Nephron progenitor cell (in vitro differentiated cells): ENCODE measurements around the gene TCOF1.
A peak's percentile ranks its signal among the peaks of the same experiment; 100 is the strongest.

Experiments used
- DNase-seq: peaks from one replicate; pipeline ENCODE4 v3.0.0; 2021
- H3K27ac Mint-ChIP-seq: 2 replicates; pipeline ENCODE4 v1.8.0; 2021; ENCODE audit warnings: mild to moderate bottlenecking, moderate library complexity, mixed read lengths
- H3K27me3 Mint-ChIP-seq: 2 replicates; pipeline ENCODE4 v1.8.0; 2021; ENCODE audit warnings: mild to moderate bottlenecking, low read depth, mixed read lengths; ENCODE audit not compliant: poor library complexity
- H3K36me3 Mint-ChIP-seq: 2 replicates; pipeline ENCODE4 v1.8.0; 2021; ENCODE audit warnings: low read depth, mixed read lengths
- H3K4me1 Mint-ChIP-seq: 2 replicates; pipeline ENCODE4 v1.8.0; 2021; ENCODE audit warnings: mixed read lengths
- H3K4me3 Mint-ChIP-seq: 2 replicates; pipeline ENCODE4 v1.8.0; 2021; ENCODE audit warnings: mild to moderate bottlenecking, moderate library complexity, mixed read lengths
- H3K9me3 Mint-ChIP-seq: 2 replicates; pipeline ENCODE4 v1.8.0; 2021; ENCODE audit warnings: mild to moderate bottlenecking, moderate library complexity, mixed read lengths
- CTCF ChIP-seq: fragments of 200-600 bp; sonication (generic); IDR thresholded peaks from 2 replicates; pipeline ENCODE4 v1.5.0; 2021; ENCODE audit warnings: antibody characterized with exemption

Gene TCOF1

GRCh38 chr5:150431574-150431973 is 74.1 kb downstream of the TCOF1 start:
- H3K27me3 Mint-ChIP-seq = peaks cover 5% of the 10 kb centered on the region
- H3K4me1 Mint-ChIP-seq = peaks cover 28% of the 10 kb centered on the region
- H3K36me3 Mint-ChIP-seq = no peaks in the 10 kb centered on the region
- no peak for TF ChIP-seq CTCF
- no peaks in the 10 kb centered on the region for H3K9me3 Mint-ChIP-seq
- H3K27ac Mint-ChIP-seq = peak overlapping the region; percentile 89
- H3K4me3 Mint-ChIP-seq = no peak overlapping the region
- no peak for DNase-seq

GRCh38 chr5:150434464-150434863 is 77.0 kb downstream of the TCOF1 start:
- no peak overlapping the region for H3K4me3 Mint-ChIP-seq
- no peak for TF ChIP-seq CTCF
- no peaks in the 10 kb centered on the region for H3K9me3 Mint-ChIP-seq
- DNase-seq = no peak
- H3K27ac Mint-ChIP-seq = no peak overlapping the region
- H3K27me3 Mint-ChIP-seq = peaks cover 10% of the 10 kb centered on the region
- peaks cover 8% of the 10 kb centered on the region for H3K4me1 Mint-ChIP-seq
- H3K36me3 Mint-ChIP-seq = no peaks in the 10 kb centered on the region

- peak; percentile 82 for TF ChIP-seq CTCF
- no peak overlapping the region for H3K4me3 Mint-ChIP-seq
- H3K27me3 Mint-ChIP-seq = peaks cover 10% of the 10 kb centered on the region
- no peaks in the 10 kb centered on the region for H3K9me3 Mint-ChIP-seq
- peaks cover 9% of the 10 kb centered on the region for H3K4me1 Mint-ChIP-seq
- DNase-seq = peak; percentile 93
- H3K36me3 Mint-ChIP-seq = no peaks in the 10 kb centered on the region
- no peak overlapping the region for H3K27ac Mint-ChIP-seq
Observed at GRCh38 chr5:150436141-150436680, 78.7 kb downstream of the TCOF1 start.

- H3K4me1 Mint-ChIP-seq = peaks cover 19% of the 10 kb centered on the region
- DNase-seq = peak; percentile 48
- H3K36me3 Mint-ChIP-seq = peaks cover 11% of the 10 kb centered on the region
- no peak overlapping the region for H3K4me3 Mint-ChIP-seq
- H3K27me3 Mint-ChIP-seq = peaks cover 9% of the 10 kb centered on the region
- H3K9me3 Mint-ChIP-seq = no peaks in the 10 kb centered on the region
- no peak overlapping the region for H3K27ac Mint-ChIP-seq
- TF ChIP-seq CTCF = peak; percentile 68
Observed at GRCh38 chr5:150438873-150439546, 81.5 kb downstream of the TCOF1 start.

GRCh38 chr5:150440948-150441812 is 83.7 kb downstream of the TCOF1 start:
- Mint-ChIP-seq H3K4me3 (no peak overlapping the region), H3K4me1 (peaks cover 21% of the 10 kb centered on the region), H3K27ac (peak overlapping the region; percentile 98), H3K27me3 (peaks cover 9% of the 10 kb centered on the region), H3K9me3 (no peaks in the 10 kb centered on the region), H3K36me3 (peaks cover 25% of the 10 kb centered on the region)
- no peak for TF ChIP-seq CTCF
- no peak for DNase-seq
